HCT116 (cell line): ENCODE data around the gene PLEKHG3. TPM values are rescaled to one million over a fixed set of nuclear protein-coding genes. Genes with fewer than 3 reads are reported as not detected.

Experiments used
- ATAC-seq: fragments of 200-7000 bp; cut with Tn5 transposase; 2 replicates; pipeline ENCODE4 v1.9.1; 2020; ENCODE audit warnings: mild to moderate bottlenecking, moderate library complexity
- BruUV-seq: library from RNA; stranded (reverse); fragments of 400-500 nt; replicated peaks from 2 replicates; lab custom pipeline; 2021; lab: Mats Ljungman, UMichigan
- CTCF ChIA-PET: fragments of 300-600 bp; sonication (Branson Sonifier 250); formaldehyde crosslinking; loops from one replicate; lab custom pipeline; 2021; ENCODE audit warnings: antibody characterized with exemption; lab: Charles Lee
- POLR2A ChIA-PET: fragments of 300-600, 350-600 bp; sonication (Branson Sonifier 250); formaldehyde crosslinking; loops from one replicate; lab custom pipeline; 2021; ENCODE audit warnings: antibody characterized with exemption; lab: Charles Lee
- RAD21 ChIA-PET, 2 experiments: fragments of 300-600 bp; sonication (Branson Sonifier 250); formaldehyde crosslinking; loops; one replicate each; lab custom pipeline; 2023; ENCODE audit warnings: low total read pairs in 2 of 2; ENCODE audit not compliant: uncharacterized antibody in 2 of 2, unreplicated experiment in 2 of 2, low non-redundant PET in 1 of 2; lab: Charles Lee
- DNase-seq: peaks from one replicate; pipeline ENCODE4 v3.0.0-alpha.2; 2010; ENCODE audit warnings: low read depth, low spot score
- H2AFZ ChIP-seq: fragments of 200-600 bp; shearing (Covaris generic), sonication (generic); 2 replicates; pipeline ENCODE4 v1.6.1; 2017; ENCODE audit warnings: low read depth, mixed run types, mixed read lengths, antibody characterized with exemption, low read length; ENCODE audit not compliant: poor library complexity, severe bottlenecking
- H3K27ac ChIP-seq: 2 replicates; pipeline ENCODE4 v1.5.1; 2012; ENCODE audit warnings: low read depth, low read length
- H3K27me3 ChIP-seq: fragments of 200-600 bp; sonication (generic); 2 replicates; pipeline ENCODE4 v1.6.1; 2016; ENCODE audit warnings: mixed run types, low read length, mixed read lengths; ENCODE audit not compliant: insufficient read depth
- H3K36me3 ChIP-seq, 2 experiments: fragments of 200-500 bp in 1 of 2; fragments of 200-600 bp in 1 of 2; sonication (Bioruptor generic) in 1 of 2; sonication (generic) in 1 of 2; 2 replicates each; pipeline versions ENCODE4 v1.5.1 to v1.6.1; 2014 to 2016; ENCODE audit warnings: low read length in 2 of 2, inconsistent platforms in 1 of 2, mixed read lengths in 1 of 2, mixed run types in 1 of 2; ENCODE audit not compliant: insufficient read depth in 2 of 2, control insufficient read depth in 1 of 2
- H3K4me1 ChIP-seq, 2 experiments: fragments of 200-600 bp in 1 of 2; sonication (generic) in 1 of 2; 2 replicates each; pipeline versions ENCODE4 v1.5.1 to v1.6.1; 2012 to 2017; ENCODE audit warnings: low read length in 2 of 2, inconsistent platforms in 1 of 2, mild to moderate bottlenecking in 1 of 2, mixed read lengths in 1 of 2, mixed run types in 1 of 2, moderate library complexity in 1 of 2; ENCODE audit not compliant: insufficient read depth in 2 of 2, control insufficient read depth in 1 of 2
- H3K4me2 ChIP-seq: fragments of 200-600 bp; sonication (generic); 2 replicates; pipeline ENCODE4 v1.6.1; 2017; ENCODE audit warnings: mixed run types, low read length, mixed read lengths
- H3K4me3 ChIP-seq, 2 experiments: fragments of 200-600 bp in 1 of 2; sonication (generic) in 1 of 2; replicated peaks in 1 of 2; 2 replicates each; pipeline ENCODE4 v1.5.1; 2011 to 2016; ENCODE audit warnings: low read length in 2 of 2, control low read depth in 1 of 2, low read depth in 1 of 2, mild to moderate bottlenecking in 1 of 2, mixed read lengths in 1 of 2, mixed run types in 1 of 2
- H3K79me2 ChIP-seq: fragments of 200-600 bp; sonication (generic); 2 replicates; pipeline ENCODE4 v1.6.1; 2017; ENCODE audit warnings: mild to moderate bottlenecking, mixed run types, low read length, moderate library complexity, mixed read lengths; ENCODE audit not compliant: insufficient read depth
- H3K9ac ChIP-seq: fragments of 200-600 bp; sonication (generic); 2 replicates; pipeline ENCODE4 v1.6.1; 2016; ENCODE audit warnings: low read length, mixed read lengths
- H3K9me2 ChIP-seq: fragments of 200-600 bp; sonication (generic), shearing (Covaris generic); 2 replicates; pipeline ENCODE4 v1.6.1; 2017; ENCODE audit warnings: mixed run types, mild to moderate bottlenecking, moderate library complexity; ENCODE audit not compliant: insufficient read depth
- H3K9me3 ChIP-seq, 2 experiments: fragments of 200-500 bp in 1 of 2; fragments of 200-600 bp in 1 of 2; sonication (Bioruptor generic) in 1 of 2; sonication (generic) in 1 of 2; 2 replicates each; pipeline ENCODE4 v1.6.1; 2014 to 2017; ENCODE audit warnings: low read length in 2 of 2, mixed read lengths in 2 of 2, inconsistent platforms in 1 of 2, low read depth in 1 of 2, mild to moderate bottlenecking in 1 of 2, mixed run types in 1 of 2, moderate library complexity in 1 of 2; ENCODE audit not compliant: control insufficient read depth in 1 of 2, insufficient read depth in 1 of 2
- H4K20me1 ChIP-seq: fragments of 200-600 bp; sonication (generic), shearing (Covaris generic); 2 replicates; pipeline ENCODE4 v1.6.1; 2017; ENCODE audit warnings: mixed run types, mild to moderate bottlenecking, moderate library complexity; ENCODE audit not compliant: insufficient read depth
- ATF3 ChIP-seq: IDR thresholded peaks from 2 replicates; pipeline ENCODE4 v1.6.1; 2012
- CBX3 ChIP-seq: IDR thresholded peaks from 2 replicates; pipeline ENCODE4 v1.6.1; 2012; ENCODE audit warnings: low read depth
- CEBPB ChIP-seq: IDR thresholded peaks from 2 replicates; pipeline ENCODE4 v1.6.1; 2012; ENCODE audit warnings: low read depth
- EZH2 ChIP-seq: fragments of 200-600 bp; sonication (generic); IDR thresholded peaks from 2 replicates; pipeline ENCODE4 v1.6.1; 2017; ENCODE audit warnings: antibody characterized with exemption, mixed run types
- FOSL1 ChIP-seq: IDR thresholded peaks from 2 replicates; pipeline ENCODE4 v1.6.1; 2012; ENCODE audit warnings: low read depth
- JUND ChIP-seq: IDR thresholded peaks from 2 replicates; pipeline ENCODE4 v1.6.1; 2012
- RAD21 ChIP-seq: IDR thresholded peaks from 2 replicates; pipeline ENCODE4 v1.6.1; 2012; ENCODE audit warnings: low read depth, mild to moderate bottlenecking
- SP1 ChIP-seq: IDR thresholded peaks from 2 replicates; pipeline ENCODE4 v1.6.1; 2012; ENCODE audit warnings: low read depth
- SRF ChIP-seq: IDR thresholded peaks from 2 replicates; pipeline ENCODE4 v1.6.1; 2012; ENCODE audit warnings: low read depth
- YY1 ChIP-seq: IDR thresholded peaks from 2 replicates; pipeline ENCODE4 v1.6.1; 2011; ENCODE audit warnings: low read length, low read depth, moderate library complexity, mild to moderate bottlenecking; ENCODE audit not compliant: insufficient replicate concordance; ENCODE audit errors: extremely low read depth
- ZBTB33 ChIP-seq: IDR thresholded peaks from 2 replicates; pipeline ENCODE4 v1.6.1; 2011; ENCODE audit warnings: mild to moderate bottlenecking, low read length, moderate library complexity; ENCODE audit not compliant: insufficient replicate concordance; ENCODE audit errors: extremely low read depth
- ZFX ChIP-seq: fragments of 450-650 bp; IDR thresholded peaks from 2 replicates; pipeline ENCODE4 v1.6.1; 2017
- intact Hi-C: fragments of 100-400 bp; cut with micrococcal nuclease; formaldehyde crosslinking; loops from 2 replicates; pipeline ENCODE4 v1.10.0; 2022
- total RNA-seq: library from RNA; stranded (reverse); gene quantifications from one replicate; pipeline ENCODE4 v1.2.1, GENCODE V29; 2021; ENCODE audit not compliant: unreplicated experiment

PLEKHG3 gene
- total RNA-seq, 1 experiment from 2014 or later, result 55.6 TPM

- no peak for TF ChIP-seq ZBTB33
- TF ChIP-seq YY1, result no peak
- TF ChIP-seq SP1, result no peak
- TF ChIP-seq CEBPB, result no peak
- TF ChIP-seq CBX3, result no peak
- TF ChIP-seq SRF, result no peak
- no peak for TF ChIP-seq EZH2
- TF ChIP-seq ATF3, result no peak
- no peak for TF ChIP-seq JUND
Measured at GRCh38 chr14:64722842-64723447, 18.7 kb downstream of the PLEKHG3 start (continued).

- no TSS peak for BruUV-seq
- peaks cover 75 to 83% of the 10 kb centered on the region in 2 experiments for H3K4me1 ChIP-seq
- ChIA-PET CTCF (interaction anchor here (1.2 kb wide), 1 partner anchor 38 kb away, joined by 3 read pairs; no protein-coding TSS in a partner anchor), POLR2A (no interaction called here), RAD21 (no interaction called here)
- H3K9ac ChIP-seq, result no peak overlapping the region
- H3K4me2 ChIP-seq, result peak overlapping the region; percentile 89
- H3K36me3 ChIP-seq, result peaks cover 10 to 15% of the 10 kb centered on the region in 2 experiments; a peak in 3 of 4 replicates
- H3K9me3 ChIP-seq, result no peaks in the 10 kb centered on the region
- ATAC-seq (no peak), DNase-seq (no peak)
- H3K27me3 ChIP-seq, result no peaks in the 10 kb centered on the region
- TF ChIP-seq FOSL1, result no peak
- no peak for TF ChIP-seq RAD21
- TF ChIP-seq ZBTB33, result no peak
- no peak for TF ChIP-seq ZFX
- H3K9me2 ChIP-seq, result no peaks in the 10 kb centered on the region
- peaks cover 93% of the 10 kb centered on the region for H3K79me2 ChIP-seq
- peak overlapping the region; percentile 11; the same call in 1 of the 2 replicates for H3K27ac ChIP-seq
- H4K20me1 ChIP-seq, result peaks cover 4% of the 10 kb centered on the region; the same call in 1 of the 2 replicates
- no peak overlapping the region for H3K4me3 ChIP-seq
- H2AFZ ChIP-seq, result no peak overlapping the region
- intact Hi-C loops, result no loop called here
Measured at GRCh38 chr14:64723691-64724577, 19.7 kb downstream of the PLEKHG3 start.
